Stimulated activated naive CD8-positive, alpha-beta T cell treated with anti-CD3 and anti-CD28 coated beads, Interleukin-15, amount 100 ng/mL, for 72 hours (primary cell): Measurements from ENCODE around the gene GBE1.
"Not testable (repeated sequence)": the region's sequence is repeated elsewhere in the genome, so short reads cannot be mapped to it uniquely, and the experiment has no call there.

Source experiments
- ATAC-seq: fragments of 150-1000 bp; cut with Tn5 transposase; 2 replicates; pipeline ENCODE4 v1.10.0; 2021; ENCODE audit warnings: mild to moderate bottlenecking, moderate library complexity
- DNase-seq, 2 donors: peaks; one replicate each; pipeline ENCODE4 v3.0.0; 2021 to 2022
- H3K27ac Mint-ChIP-seq, 2 donors: one replicate each; pipeline ENCODE4 v1.8.0; 2022; ENCODE audit warnings: mild to moderate bottlenecking in 2 of 2, mixed read lengths in 2 of 2, moderate library complexity in 2 of 2
- H3K27me3 Mint-ChIP-seq: one replicate; pipeline ENCODE4 v1.8.0; 2022; ENCODE audit warnings: mixed read lengths
- H3K4me1 Mint-ChIP-seq: one replicate; pipeline ENCODE4 v1.8.0; 2022; ENCODE audit warnings: mild to moderate bottlenecking, mixed read lengths
- H3K4me3 Mint-ChIP-seq, 2 donors: one replicate each; pipeline ENCODE4 v1.8.0; 2022; ENCODE audit warnings: mild to moderate bottlenecking in 2 of 2, mixed read lengths in 2 of 2, moderate library complexity in 1 of 2
- H3K9me3 Mint-ChIP-seq, 2 donors: one replicate each; pipeline ENCODE4 v1.8.0; 2022; ENCODE audit warnings: mixed read lengths in 2 of 2

Gene GBE1

DNA sequence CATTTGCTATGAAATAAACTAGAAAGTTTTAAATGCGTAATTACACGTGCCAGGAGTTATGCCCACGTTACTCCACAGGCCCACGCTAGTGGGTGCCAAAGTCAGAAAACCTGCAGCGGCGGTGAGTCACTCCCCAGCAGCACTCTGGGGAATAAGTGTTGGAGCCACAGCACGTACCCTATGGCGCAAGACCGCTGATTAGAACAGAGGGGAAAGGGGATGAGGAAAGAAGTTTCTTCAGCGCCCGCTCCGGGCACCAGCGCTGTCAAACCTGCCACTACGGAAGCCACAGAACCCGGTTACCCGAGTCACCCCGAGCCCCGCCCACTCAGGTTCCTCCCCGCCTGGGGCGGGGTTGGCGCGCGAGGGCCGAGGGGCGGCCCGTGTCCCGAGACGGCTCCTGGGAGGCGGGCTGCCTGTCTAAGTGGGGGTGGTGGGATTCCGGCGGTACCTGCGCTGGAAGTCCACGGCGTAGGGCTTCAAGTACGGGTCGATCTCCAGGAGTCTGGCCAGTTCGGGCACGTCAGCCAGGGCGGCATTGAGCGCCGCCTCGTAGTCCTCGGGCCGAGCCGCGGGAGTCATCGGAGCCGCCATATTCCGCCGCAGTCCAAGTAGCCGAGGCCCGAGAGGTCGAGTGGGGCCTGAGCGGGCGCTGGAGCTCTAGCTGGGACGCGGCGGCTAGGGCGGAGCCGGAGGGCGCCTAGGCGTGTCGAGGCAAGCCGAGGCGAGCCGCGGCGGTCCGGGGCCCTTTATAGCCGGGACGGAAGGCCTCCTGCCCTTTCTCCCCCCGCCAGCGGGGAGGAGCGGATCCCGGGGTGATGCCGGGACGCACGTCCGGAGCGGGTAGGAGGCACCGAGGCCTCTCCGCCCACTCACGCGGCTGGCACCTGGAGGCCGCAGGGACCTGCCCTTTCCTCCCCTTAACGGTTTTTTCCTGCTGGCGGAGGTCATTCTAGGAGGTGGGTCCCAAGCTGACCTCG lies at the start of gene GBE1:
Gene GBE1 (minus strand): TSS at position 722 of the 980 bp plus-strand sequence. CDS start 128 bp downstream, at position 594.
- Mint-ChIP-seq H3K9me3 (no peaks in the 10 kb centered on the region), H3K27me3 (no peaks in the 10 kb centered on the region)
- ATAC-seq: peak; percentile 90

DNA sequence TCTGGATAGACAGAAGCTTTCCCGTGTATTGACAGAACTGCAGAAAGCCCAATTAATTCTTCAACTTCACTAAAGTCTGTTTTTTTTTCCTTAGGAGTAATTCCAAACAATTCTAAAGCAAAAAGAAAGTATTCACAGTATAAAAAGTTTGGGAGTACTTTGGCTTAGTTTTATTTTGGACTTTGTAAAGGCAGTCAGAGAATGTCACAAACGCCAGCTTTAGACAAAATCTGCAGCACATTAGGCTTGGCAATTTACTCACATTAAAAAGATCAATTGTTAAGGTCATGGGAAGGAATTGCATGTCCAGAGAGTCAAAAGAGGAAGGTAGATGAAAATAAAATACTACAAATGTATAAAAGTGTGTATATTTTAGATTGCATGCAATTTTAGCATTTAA lies 47.5 kb upstream of the GBE1 start:
- Mint-ChIP-seq H3K27me3 (no peaks in the 10 kb centered on the region), H3K4me3 (no peak overlapping the region), H3K9me3 (no peaks in the 10 kb centered on the region), H3K27ac (no peak overlapping the region), H3K4me1 (no peaks in the 10 kb centered on the region)
- ATAC-seq: no peak
- DNase-seq: no peak

More for the DNA sequence above, at the start of gene GBE1:
- Mint-ChIP-seq H3K4me3 (peak within 1 kb of the TSS; percentile 87 to 89), H3K27ac (peak within 1 kb of the TSS; percentile 94 to 99), H3K4me1 (peaks cover 50% of the 10 kb centered on the region)
- peak; percentile 90 to 93 for DNase-seq

GRCh38 chr3:81799403-81799802 lies 38.0 kb upstream of the GBE1 start:
- ATAC-seq (no peak), DNase-seq (no peak)
- H3K27me3 Mint-ChIP-seq: no peaks in the 10 kb centered on the region
- H3K9me3 Mint-ChIP-seq: no peaks in the 10 kb centered on the region
- no peak overlapping the region for H3K27ac Mint-ChIP-seq
- no peak overlapping the region for H3K4me3 Mint-ChIP-seq
- H3K4me1 Mint-ChIP-seq: no peaks in the 10 kb centered on the region

- Mint-ChIP-seq H3K4me1 (no peaks in the 10 kb centered on the region), H3K9me3 (no peaks in the 10 kb centered on the region), H3K27ac (no peak overlapping the region), H3K4me3 (no peak overlapping the region), H3K27me3 (no peaks in the 10 kb centered on the region)
- DNase-seq (no peak), ATAC-seq (no peak)
Observed at GRCh38 chr3:81793410-81793809, 32.0 kb upstream of the GBE1 start.

- DNase-seq (no peak), ATAC-seq (no peak)
- H3K27me3 Mint-ChIP-seq: no peaks in the 10 kb centered on the region
- H3K4me1 Mint-ChIP-seq: no peaks in the 10 kb centered on the region
- no peak overlapping the region for H3K27ac Mint-ChIP-seq
- H3K4me3 Mint-ChIP-seq: no peak overlapping the region
- H3K9me3 Mint-ChIP-seq: no peaks in the 10 kb centered on the region
Observed at GRCh38 chr3:81790117-81790516, 28.7 kb upstream of the GBE1 start.

DNA sequence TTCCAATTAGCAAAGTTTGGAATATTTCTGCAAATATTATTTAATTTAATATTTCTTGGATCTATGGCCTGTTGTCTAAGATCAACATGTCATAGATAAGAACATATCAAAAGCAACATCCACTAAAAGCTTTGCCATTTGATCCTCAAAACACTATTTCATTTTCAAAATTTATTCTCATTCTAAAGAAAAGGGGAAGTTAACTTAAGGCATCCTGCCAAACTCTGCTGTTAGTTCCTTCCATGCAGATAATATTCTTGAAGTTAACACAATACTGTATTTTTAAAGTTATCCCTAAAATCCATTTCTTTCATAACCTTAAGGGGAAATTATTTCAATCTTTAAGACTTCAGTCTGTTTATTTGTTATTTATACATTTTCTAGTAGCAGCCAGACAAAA lies 28.2 kb upstream of the GBE1 start:
- H3K9me3 Mint-ChIP-seq: no peaks in the 10 kb centered on the region
- H3K4me3 Mint-ChIP-seq: no peak overlapping the region

DNA sequence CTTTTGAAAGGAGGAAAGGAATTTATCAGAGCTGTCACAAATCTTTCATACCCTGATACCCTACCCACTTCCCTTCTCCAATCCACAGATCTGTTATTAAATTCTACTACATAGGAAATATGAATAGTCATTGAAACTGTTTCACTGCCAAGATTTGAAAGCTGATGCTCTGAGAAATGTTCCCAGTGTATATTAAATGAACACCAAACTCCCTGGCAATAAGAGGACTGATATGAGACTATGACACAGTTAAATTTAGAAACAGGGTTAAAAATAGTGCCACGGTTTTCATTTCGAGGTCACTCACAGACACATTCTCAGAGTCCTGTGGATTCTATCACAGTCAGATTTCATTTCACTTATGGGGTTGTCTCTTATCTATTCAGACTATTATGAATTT lies 27.2 kb upstream of the GBE1 start:
- Mint-ChIP-seq H3K4me1 (no peaks in the 10 kb centered on the region), H3K4me3 (no peak overlapping the region), H3K27me3 (no peaks in the 10 kb centered on the region), H3K9me3 (peaks cover 0 to 2% of the 10 kb centered on the region in 2 donors), H3K27ac (no peak overlapping the region)
- no peak for DNase-seq
- no peak for ATAC-seq

More for the DNA sequence above, 28.2 kb upstream of the GBE1 start:
- no peaks in the 10 kb centered on the region for H3K4me1 Mint-ChIP-seq
- DNase-seq (no peak), ATAC-seq (no peak)
- no peak overlapping the region for H3K27ac Mint-ChIP-seq
- no peaks in the 10 kb centered on the region for H3K27me3 Mint-ChIP-seq

DNA sequence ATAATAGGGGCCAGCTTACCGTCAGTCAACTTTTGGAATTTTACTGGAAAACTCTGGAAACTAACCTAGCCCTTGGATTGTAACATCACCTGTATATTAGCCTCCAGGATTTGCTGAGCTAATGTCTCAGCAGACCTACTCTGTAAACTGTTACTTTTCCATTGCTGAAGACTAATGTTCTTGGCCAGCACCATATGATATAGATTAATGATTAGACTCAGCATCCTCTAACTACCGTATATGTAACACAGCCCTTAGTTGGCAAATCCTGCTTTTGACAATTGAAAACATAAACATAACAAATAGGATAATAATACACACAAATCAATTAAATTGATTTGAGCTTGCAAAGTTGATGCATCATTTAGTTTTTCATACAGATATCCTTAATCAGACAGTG lies 26.6 kb upstream of the GBE1 start:
- Mint-ChIP-seq H3K4me3 (no peak overlapping the region), H3K27ac (no peak overlapping the region), H3K27me3 (no peaks in the 10 kb centered on the region), H3K9me3 (peaks cover 0 to 4% of the 10 kb centered on the region in 2 donors), H3K4me1 (no peaks in the 10 kb centered on the region)
- DNase-seq (no peak), ATAC-seq (no peak)

GRCh38 chr3:81782585-81782984 lies 21.1 kb upstream of the GBE1 start:
- ATAC-seq (no peak), DNase-seq (no peak)
- no peaks in the 10 kb centered on the region for H3K4me1 Mint-ChIP-seq
- peaks cover 12 to 15% of the 10 kb centered on the region in 2 donors for H3K9me3 Mint-ChIP-seq
- no peaks in the 10 kb centered on the region for H3K27me3 Mint-ChIP-seq
- no peak overlapping the region for H3K4me3 Mint-ChIP-seq
- no peak overlapping the region for H3K27ac Mint-ChIP-seq

- DNase-seq: no peak
- Mint-ChIP-seq H3K4me1 (no peaks in the 10 kb centered on the region), H3K27ac (no peak overlapping the region), H3K27me3 (peaks cover 7% of the 10 kb centered on the region), H3K4me3 (no peak overlapping the region), H3K9me3 (peaks cover 11 to 15% of the 10 kb centered on the region in 2 donors)
- no peak for ATAC-seq
Observed at GRCh38 chr3:81778678-81779182, 17.3 kb upstream of the GBE1 start.

DNA sequence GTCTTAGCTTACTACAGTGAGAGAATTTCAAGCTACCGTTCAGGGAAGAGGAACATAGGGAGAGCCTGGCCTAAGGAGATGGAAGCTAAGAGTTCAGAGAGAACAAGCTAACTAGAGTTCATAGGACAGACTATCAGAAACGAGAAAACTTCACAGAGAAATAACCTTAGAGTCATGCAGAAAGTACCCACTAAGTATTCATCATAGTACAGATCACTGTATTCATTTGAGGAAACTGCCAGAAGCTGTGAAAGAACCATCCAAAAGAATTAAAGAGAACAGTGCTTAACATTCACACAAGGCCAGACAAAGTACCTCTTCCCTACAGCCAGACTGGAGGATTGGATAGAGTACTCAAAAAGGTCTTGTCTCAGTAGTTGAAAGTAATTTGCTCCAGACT lies 15.2 kb upstream of the GBE1 start:
- no peak overlapping the region for H3K4me3 Mint-ChIP-seq
- no peak overlapping the region for H3K27ac Mint-ChIP-seq
- ATAC-seq: no peak
- H3K27me3 Mint-ChIP-seq: peaks cover 9% of the 10 kb centered on the region
- DNase-seq: no peak
- peaks cover 4 to 11% of the 10 kb centered on the region in 2 donors for H3K9me3 Mint-ChIP-seq
- H3K4me1 Mint-ChIP-seq: no peaks in the 10 kb centered on the region

DNA sequence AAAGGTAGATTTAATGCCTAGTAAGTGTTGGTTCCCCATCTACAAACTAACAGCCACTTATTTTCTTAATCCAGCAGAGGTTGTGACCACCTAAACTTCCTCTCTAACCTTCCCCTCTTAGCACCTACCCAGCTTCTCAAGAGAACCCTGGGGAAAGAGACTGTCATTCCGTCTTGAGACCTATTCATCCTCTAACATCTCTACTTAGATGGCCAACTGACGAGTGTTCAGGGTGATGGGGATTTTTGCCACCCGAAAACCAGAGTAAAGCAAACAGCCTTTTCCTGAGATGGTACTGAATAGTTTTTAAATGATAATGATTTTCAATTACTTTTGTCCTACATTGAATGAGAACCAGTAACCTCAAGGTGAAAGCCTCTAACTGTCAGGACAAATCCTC lies 9.3 kb upstream of the GBE1 start:
- no peaks in the 10 kb centered on the region for H3K4me1 Mint-ChIP-seq
- no peak for DNase-seq
- H3K27ac Mint-ChIP-seq: no peak overlapping the region
- H3K4me3 Mint-ChIP-seq: no peak overlapping the region
- no peak for ATAC-seq
- H3K9me3 Mint-ChIP-seq: no peaks in the 10 kb centered on the region
- peaks cover 16% of the 10 kb centered on the region for H3K27me3 Mint-ChIP-seq

DNA sequence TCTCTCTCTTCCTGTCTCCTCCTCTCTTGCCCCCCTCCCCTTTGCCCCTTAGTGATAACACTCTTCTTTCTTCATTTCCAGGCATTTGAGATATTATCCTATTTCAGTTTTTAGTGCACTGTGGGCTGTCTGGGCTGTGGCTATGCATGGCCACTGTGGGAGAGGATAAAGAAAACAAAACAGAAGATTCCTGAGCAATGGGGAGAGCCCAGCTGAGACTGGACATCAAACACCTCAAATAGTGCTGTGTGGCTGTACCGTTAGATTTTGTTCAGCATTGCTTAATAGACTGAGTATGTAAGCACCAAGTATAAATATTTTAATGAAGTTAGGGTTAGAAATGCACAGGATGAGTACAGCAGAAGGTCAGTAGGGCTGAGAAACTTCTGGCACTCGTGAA lies 7.9 kb upstream of the GBE1 start:
- Mint-ChIP-seq H3K9me3 (no peaks in the 10 kb centered on the region), H3K27me3 (peaks cover 16% of the 10 kb centered on the region)
- peak; percentile 12 for ATAC-seq

DNA sequence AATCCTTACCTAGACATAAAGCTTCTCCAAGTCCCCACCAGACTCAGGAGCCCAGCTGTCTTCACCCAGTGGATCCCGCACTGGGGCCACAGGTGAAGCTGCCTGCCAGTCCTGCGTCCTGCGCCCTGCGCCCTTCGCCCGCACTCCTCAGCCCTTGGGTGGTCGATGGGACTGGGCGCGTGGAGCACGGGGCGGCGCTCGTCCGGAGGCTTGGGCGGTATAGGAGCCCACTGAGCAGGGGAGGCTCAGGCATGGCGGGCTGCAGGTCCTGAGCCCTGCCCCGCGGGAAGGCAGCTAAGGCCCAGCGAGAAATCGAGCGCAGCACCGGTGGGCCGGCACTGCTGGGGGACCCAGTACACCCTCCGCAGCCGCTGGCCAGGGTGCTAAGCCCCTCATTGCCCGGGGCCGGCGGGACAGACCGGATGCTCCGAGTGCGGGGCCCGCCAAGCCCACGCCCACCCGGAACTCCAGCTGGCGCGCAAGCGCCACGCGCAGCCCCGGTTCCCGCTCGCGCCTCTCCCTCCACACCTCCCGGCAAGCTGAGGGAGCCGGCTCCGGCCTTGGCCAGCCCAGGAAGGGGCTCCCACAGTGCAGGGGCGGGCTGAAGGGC lies 5.9 kb upstream of the GBE1 start:
- H3K4me1 Mint-ChIP-seq: peaks cover 12% of the 10 kb centered on the region
- ATAC-seq: peak; percentile 64
- H3K27me3 Mint-ChIP-seq: peaks cover 16% of the 10 kb centered on the region
- not testable (repeated sequence) for H3K4me3 Mint-ChIP-seq, DNase-seq, H3K27ac Mint-ChIP-seq, H3K9me3 Mint-ChIP-seq

More for the DNA sequence above, 7.9 kb upstream of the GBE1 start:
- no peak for DNase-seq
- no peak overlapping the region for H3K4me3 Mint-ChIP-seq
- H3K4me1 Mint-ChIP-seq: no peaks in the 10 kb centered on the region
- no peak overlapping the region for H3K27ac Mint-ChIP-seq

DNA sequence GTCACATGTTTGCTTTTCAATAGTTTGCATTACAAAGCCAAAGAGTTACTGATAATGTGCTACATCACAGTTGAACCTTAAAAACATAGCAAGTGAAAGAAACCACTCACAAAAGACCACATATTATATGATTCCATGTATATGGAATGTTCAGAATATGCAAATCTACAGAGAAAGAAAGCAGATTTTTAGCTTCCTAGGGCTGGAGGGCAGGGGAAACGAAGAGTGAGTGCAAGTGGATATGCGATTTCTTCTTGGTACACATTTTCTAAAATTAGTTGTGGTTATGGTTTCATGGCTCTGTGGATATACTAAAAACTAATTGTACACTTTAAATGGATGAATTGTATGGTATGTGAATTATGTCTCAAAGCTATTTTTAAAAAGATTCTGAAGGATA lies 4.0 kb upstream of the GBE1 start:
- ATAC-seq (no peak), DNase-seq (no peak)
- Mint-ChIP-seq H3K9me3 (no peaks in the 10 kb centered on the region), H3K4me1 (peaks cover 19% of the 10 kb centered on the region), H3K27me3 (peaks cover 1% of the 10 kb centered on the region), H3K27ac (no peak overlapping the region), H3K4me3 (no peak overlapping the region)

DNA sequence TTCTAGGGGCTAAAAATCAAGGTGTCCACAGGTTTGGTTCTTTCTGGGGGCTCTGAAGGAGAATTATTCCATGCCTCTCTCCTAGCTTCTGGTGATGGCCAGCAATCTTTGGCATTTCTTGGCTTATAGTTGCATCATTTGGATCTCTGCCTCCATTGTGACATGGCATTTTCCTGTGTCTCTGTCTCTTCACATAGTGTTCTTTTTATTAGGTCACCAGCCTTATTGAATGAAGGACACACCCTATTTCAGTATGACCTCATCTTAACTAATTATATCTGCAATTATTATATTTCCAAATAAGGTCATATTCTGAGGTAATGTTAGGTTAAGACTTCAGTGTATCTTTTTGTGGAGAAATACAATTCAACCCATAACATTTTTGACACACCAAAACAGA lies 3.2 kb upstream of the GBE1 start:
- no peak for ATAC-seq
- Mint-ChIP-seq H3K4me3 (no peak overlapping the region), H3K27ac (no peak overlapping the region), H3K9me3 (no peaks in the 10 kb centered on the region), H3K27me3 (no peaks in the 10 kb centered on the region), H3K4me1 (peaks cover 26% of the 10 kb centered on the region)
- DNase-seq: no peak
